GDM1 (cell line): ENCODE measurements around the gene IFT20.
"Not testable (repeated sequence)": the region's sequence is repeated elsewhere in the genome, so short reads cannot be mapped to it uniquely, and the experiment has no call there.

Source experiments
- DNase-seq: peaks from one replicate; lab custom pipeline; 2025; lab: John Stamatoyannopoulos, UW

Gene IFT20

GRCh38 chr17:28315846-28316705 is 19.2 kb downstream of the IFT20 start:
- DNase-seq, result no peak

- no peak for DNase-seq
These were observed 21.4 kb downstream of the IFT20 start for GRCh38 chr17:28313841-28314240.

DNA sequence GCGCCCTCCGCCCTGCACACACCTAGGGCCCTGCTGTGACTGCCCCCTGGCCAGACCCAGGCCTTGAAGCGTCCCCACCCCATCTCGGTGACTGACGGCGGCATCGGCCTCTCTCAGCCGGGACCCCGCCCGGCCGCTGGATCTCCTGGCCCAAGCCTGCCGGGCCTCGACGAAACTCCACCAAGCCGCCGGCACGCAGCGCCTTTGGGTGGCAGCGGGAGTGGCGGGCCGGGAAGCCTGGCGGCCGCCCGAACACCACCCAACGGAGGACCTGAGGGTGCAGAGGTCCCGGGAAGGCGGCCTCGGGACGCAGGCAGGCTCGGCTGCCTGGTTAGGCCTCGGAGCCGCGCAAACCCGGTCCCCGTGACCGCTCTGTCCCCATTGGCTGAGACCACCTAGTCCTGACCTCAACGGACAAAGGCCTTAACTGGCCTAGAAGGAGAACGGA is 28.3 kb downstream of the IFT20 start:
- DNase-seq, result no peak

- no peak for DNase-seq
These were observed 36.8 kb downstream of the IFT20 start for GRCh38 chr17:28298449-28298848.

DNA sequence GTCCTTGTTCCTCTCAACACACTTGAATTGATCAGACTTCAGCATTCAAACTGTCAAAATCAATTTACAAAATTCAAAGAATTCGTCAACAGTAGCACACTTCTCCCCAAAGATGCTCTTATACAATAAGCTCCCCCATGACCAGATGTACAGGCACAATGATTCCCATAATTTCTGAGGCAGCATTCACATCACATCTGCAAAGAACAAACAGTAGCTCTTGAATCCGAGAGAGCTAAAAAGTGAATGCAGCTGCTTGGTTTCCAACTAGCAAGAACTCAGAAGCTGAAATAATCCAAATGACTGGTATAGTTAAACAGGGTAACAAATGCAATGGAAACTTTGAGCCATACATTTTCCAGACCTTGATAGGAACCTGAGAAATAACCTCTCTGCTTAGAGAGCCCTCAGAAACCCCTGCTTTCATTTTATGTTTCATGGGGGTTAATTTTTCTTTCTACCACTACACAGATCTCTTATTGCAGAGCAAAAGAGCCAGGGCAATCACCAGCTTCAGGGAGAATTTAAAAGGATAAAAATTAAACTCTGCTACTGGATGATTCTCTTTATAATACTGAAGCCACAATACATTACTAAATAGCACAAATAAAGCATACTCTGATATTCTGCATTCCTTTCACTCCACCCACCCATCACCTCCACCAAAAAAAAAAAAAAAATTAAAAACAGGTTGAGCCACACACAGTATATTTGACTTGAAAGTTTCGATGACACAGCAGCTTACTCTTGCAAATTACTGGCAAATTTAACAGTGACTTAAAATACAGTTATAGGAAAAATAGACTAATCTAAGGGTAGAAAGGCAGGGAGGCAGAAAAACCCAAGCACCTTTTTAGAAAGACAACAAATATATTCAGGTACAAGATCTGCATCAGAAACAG is 39.3 kb downstream of the IFT20 start:
- DNase-seq, result no peak

- no peak for DNase-seq
These were observed 41.3 kb downstream of the IFT20 start for GRCh38 chr17:28293994-28294393.

DNA sequence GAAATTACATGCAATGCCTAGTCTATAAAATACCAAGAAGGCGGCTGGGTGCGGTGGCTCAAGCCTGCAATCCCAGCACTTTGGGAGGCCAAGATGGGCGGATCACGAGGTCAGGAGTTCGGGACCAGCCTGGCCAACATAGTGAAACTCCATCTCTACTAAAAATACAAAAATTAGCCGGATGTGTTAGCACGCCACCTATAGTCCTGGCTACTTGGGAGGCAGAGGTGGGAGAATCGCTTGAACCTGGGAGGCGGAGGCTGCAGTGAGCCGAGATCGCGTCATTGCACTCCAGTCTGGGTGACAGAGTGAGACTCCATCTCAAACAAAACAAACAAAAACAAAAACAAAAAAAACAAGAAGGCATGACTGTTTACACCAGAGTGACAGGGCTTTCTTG is 42.4 kb downstream of the IFT20 start:
- DNase-seq, result not testable (repeated sequence)

- DNase-seq, result no peak
These were observed 43.4 kb downstream of the IFT20 start for GRCh38 chr17:28291780-28292330.

DNA sequence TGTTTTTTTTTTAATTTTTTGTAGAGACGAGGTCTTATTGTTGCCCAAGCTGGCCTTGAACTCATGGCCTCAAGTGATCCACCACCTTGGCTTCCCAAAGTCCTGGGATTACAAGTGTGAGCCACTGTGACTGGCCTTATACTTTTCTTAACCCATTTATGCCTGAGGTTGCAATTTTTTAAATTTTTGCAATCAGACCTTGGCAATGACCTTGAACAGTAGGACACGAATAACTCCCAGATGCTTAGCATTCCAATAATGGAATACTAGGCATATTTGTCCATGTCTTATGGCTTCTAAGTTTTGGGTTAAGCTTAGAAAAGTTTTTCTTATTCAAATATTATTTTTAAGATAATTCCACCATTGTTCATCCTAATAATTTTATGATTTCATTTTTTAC is 44.6 kb downstream of the IFT20 start:
- no peak for DNase-seq

- no peak for DNase-seq
These were observed 49.3 kb downstream of the IFT20 start for GRCh38 chr17:28285965-28286364.

GRCh38 chr17:28282596-28282995 is 52.7 kb downstream of the IFT20 start:
- DNase-seq, result no peak

GRCh38 chr17:28280826-28281225 is 54.4 kb downstream of the IFT20 start:
- DNase-seq, result no peak

GRCh38 chr17:28279411-28279810 is 55.9 kb downstream of the IFT20 start:
- DNase-seq, result no peak
